HepG2 (cell line): ENCODE data around the gene ST6GALNAC4. TPM values are rescaled to one million over a fixed set of nuclear protein-coding genes. Genes with fewer than 3 reads are reported as not detected.

ENCODE experiments used
- ATAC-seq: fragments of 200-7000 bp; cut with Tn5 transposase; 3 replicates; pipeline ENCODE4 v1.9.1; 2020; ENCODE audit warnings: mild to moderate bottlenecking, moderate library complexity
- BruUV-seq: library from RNA; stranded (reverse); fragments of 400-500 nt; replicated peaks from 2 replicates; lab custom pipeline; 2021; lab: Mats Ljungman, UMichigan
- CTCF ChIA-PET: fragments of 300-600 bp; formaldehyde crosslinking; extraction: SDS; loops from one replicate; lab custom pipeline; 2021; ENCODE audit warnings: low total read pairs, inconsistent platforms, low intra/inter-chr PET ratio; lab: Yijun Ruan, JAX
- POLR2A ChIA-PET: fragments of 350-600 bp; sonication (Branson Sonifier 250); formaldehyde crosslinking; loops from one replicate; lab custom pipeline; 2020; ENCODE audit warnings: antibody characterized with exemption, inconsistent platforms; lab: Yijun Ruan, JAX
- DNase-seq: peaks from one replicate; pipeline ENCODE4 v3.0.0-alpha.2; 2015; ENCODE audit warnings: low spot score
- FAIRE-seq: peaks from 3 replicates; lab custom pipeline; 2011; peaks lifted over from hg19 to GRCh38; lab: Jason Lieb, UNC
- H2AFZ ChIP-seq: one replicate; pipeline ENCODE4 v1.6.1; 2011; ENCODE audit warnings: low read length, inconsistent platforms
- H3K27ac ChIP-seq: fragments of 300-600 bp; 3 replicates; pipeline ENCODE4 v1.8.0; 2011; ENCODE audit warnings: mixed run types, mild to moderate bottlenecking, mixed read lengths, low read length, inconsistent platforms; ENCODE audit not compliant: insufficient read depth; ENCODE audit errors: extremely low read length
- H3K27me3 ChIP-seq, 2 experiments: fragments of 200-600 bp in 1 of 2; 2 replicates in 1 of 2; 3 replicates in 1 of 2; pipeline versions ENCODE4 v1.6.0 to v1.8.0; 2011; ENCODE audit warnings: low read length in 2 of 2, mild to moderate bottlenecking in 2 of 2, moderate library complexity in 2 of 2, inconsistent platforms in 1 of 2; ENCODE audit not compliant: insufficient read depth in 2 of 2, control insufficient read depth in 1 of 2
- H3K36me3 ChIP-seq, 2 experiments: fragments of 200-600 bp in 1 of 2; replicated peaks in 1 of 2; 2 replicates in 1 of 2; 3 replicates in 1 of 2; pipeline versions ENCODE4 v1.5.1 to v1.8.0; 2011; ENCODE audit warnings: low read length in 2 of 2, inconsistent platforms in 1 of 2; ENCODE audit not compliant: insufficient read depth in 2 of 2, control insufficient read depth in 1 of 2
- H3K4me1 ChIP-seq: 2 replicates; pipeline ENCODE4 v1.5.1; 2012; ENCODE audit warnings: low read length, inconsistent platforms; ENCODE audit not compliant: insufficient read depth
- H3K4me2 ChIP-seq: 2 replicates; pipeline ENCODE4 v1.6.0; 2011; ENCODE audit warnings: low read depth, low read length, inconsistent platforms
- H3K4me3 ChIP-seq, 3 experiments: fragments of 200-600 bp in 1 of 3; sonication (generic), shearing (Covaris generic) in 1 of 3; replicated peaks in 1 of 3; 2 replicates each; pipeline ENCODE4 v1.5.1; 2011 to 2016; ENCODE audit warnings: low read length in 3 of 3, inconsistent platforms in 2 of 3, low read depth in 2 of 3, mild to moderate bottlenecking in 2 of 3, control low read depth in 1 of 3, mixed read lengths in 1 of 3; ENCODE audit not compliant: insufficient read depth in 1 of 3
- H3K79me2 ChIP-seq: one replicate; pipeline ENCODE4 v1.6.1; 2011; ENCODE audit warnings: low read length, inconsistent platforms; ENCODE audit not compliant: insufficient read depth
- H3K9ac ChIP-seq: 2 replicates; pipeline ENCODE4 v1.6.0; 2011; ENCODE audit warnings: mild to moderate bottlenecking, low read depth, low read length, inconsistent platforms; ENCODE audit not compliant: insufficient read depth
- H3K9me3 ChIP-seq: 2 replicates; pipeline ENCODE4 v1.5.1; 2012; ENCODE audit warnings: mild to moderate bottlenecking, low read length
- H4K20me1 ChIP-seq: 2 replicates; pipeline ENCODE4 v1.6.0; 2011; ENCODE audit warnings: inconsistent platforms, mild to moderate bottlenecking, low read length, moderate library complexity; ENCODE audit not compliant: insufficient read depth
- AHDC1 ChIP-seq: sonication (generic); formaldehyde crosslinking; IDR thresholded peaks from 2 replicates; pipeline ENCODE4 v1.5.1; 2020; ENCODE audit warnings: mild to moderate bottlenecking, missing genetic modification reagents, borderline replicate concordance
- CENPX ChIP-seq: sonication (generic); formaldehyde crosslinking; IDR thresholded peaks from 2 replicates; pipeline ENCODE4 v1.9.0; 2021; ENCODE audit warnings: mild to moderate bottlenecking, missing genetic modification reagents, moderate library complexity
- CREM ChIP-seq, 2 experiments: sonication (generic) in 1 of 2; formaldehyde crosslinking in 1 of 2; IDR thresholded peaks; 2 replicates each; pipeline versions ENCODE4 v1.4.0 to v1.6.1; 2016 to 2020; ENCODE audit warnings: antibody characterized with exemption in 1 of 2, mild to moderate bottlenecking in 1 of 2, missing genetic modification reagents in 1 of 2
- DRAP1 ChIP-seq: IDR thresholded peaks from 2 replicates; pipeline ENCODE4 v1.6.1; 2016; ENCODE audit warnings: missing genetic modification reagents, missing compliant biosample characterization
- EZH2 ChIP-seq: conservative IDR thresholded peaks from 2 replicates; pipeline ENCODE4 v1.6.1; 2012; ENCODE audit warnings: mild to moderate bottlenecking, low read depth, low read length, moderate library complexity
- HNF4G ChIP-seq, 2 experiments: sonication (generic) in 1 of 2; formaldehyde crosslinking in 1 of 2; IDR thresholded peaks; 2 replicates each; pipeline versions ENCODE4 v1.4.0 to v1.6.1; 2011 to 2020; ENCODE audit warnings: borderline replicate concordance in 2 of 2, low read depth in 2 of 2, mild to moderate bottlenecking in 2 of 2, low read length in 1 of 2, missing genetic modification reagents in 1 of 2, moderate library complexity in 1 of 2
- KAT8 ChIP-seq: IDR thresholded peaks from 2 replicates; pipeline ENCODE4 v1.6.1; 2016; ENCODE audit warnings: missing genetic modification reagents, missing compliant biosample characterization
- KDM5A ChIP-seq: fragments of 200-600 bp; sonication (generic); IDR thresholded peaks from 2 replicates; pipeline ENCODE4 v1.7.0; 2018; ENCODE audit warnings: antibody characterized with exemption, mild to moderate bottlenecking, low read length, borderline replicate concordance
- PATZ1 ChIP-seq: sonication (generic); formaldehyde crosslinking; IDR thresholded peaks from 2 replicates; pipeline ENCODE4 v1.4.0; 2020; ENCODE audit warnings: missing genetic modification reagents
- PHF21A ChIP-seq: sonication (generic); formaldehyde crosslinking; IDR thresholded peaks from 2 replicates; pipeline ENCODE4 v1.5.0; 2020; ENCODE audit warnings: mild to moderate bottlenecking, missing genetic modification reagents
- SPEN ChIP-seq: sonication (generic); formaldehyde crosslinking; IDR thresholded peaks from 2 replicates; pipeline ENCODE4 v1.5.1; 2020; ENCODE audit warnings: low read depth, mild to moderate bottlenecking, missing genetic modification reagents
- XRCC5 ChIP-seq: fragments of 200-400 bp; formaldehyde crosslinking; optimal IDR thresholded peaks from 2 replicates; pipeline ENCODE3; 2017; ENCODE audit warnings: mild to moderate bottlenecking, low read length
- WGBS: methylation state at CpG from one replicate; pipeline ENCODE4 v1.1.6; 2017; ENCODE audit warnings: low lambda C conversion rate; 5-methylcytosine and 5-hydroxymethylcytosine counted together
- in situ Hi-C: cut with HindIII; loops from 2 replicates; pipeline ENCODE4 v1.10.0; 2017; ENCODE audit warnings: low pct_unique_long_range_greater_than_20kb; ENCODE audit not compliant: extremely low pct_ligation_motif_present
- intact Hi-C: fragments of 100-400 bp; cut with micrococcal nuclease; formaldehyde crosslinking; loops from one replicate; pipeline ENCODE4 v1.10.0; 2022; ENCODE audit not compliant: unreplicated experiment
- polyA plus RNA-seq, 8 experiments: library from polyadenylated mRNA; depleted of rRNA in 3 of 8; stranded (reverse) in 7 of 8; unstranded in 1 of 8; fragments of >200 nt; fragmentation: Illumina TruSeq in 4 of 8; extraction: Trizol in 4 of 8; gene quantifications; 2 replicates each; pipeline versions ENCODE4 v1.2.1 to v1.2.3, GENCODE V29; 2011 to 2016; ENCODE audit warnings: low read depth in 4 of 8, missing spikeins in 1 of 8, mixed read lengths in 1 of 8; ENCODE audit not compliant: insufficient read depth in 1 of 8
- total RNA-seq, 5 experiments: library from RNA; depleted of rRNA; stranded (reverse); fragments of >200 nt; fragmentation: Illumina TruSeq; extraction: Trizol; gene quantifications; 2 replicates each; pipeline ENCODE4 v1.2.3, GENCODE V29; 2016; ENCODE audit warnings: low read depth in 1 of 5

The ST6GALNAC4 gene
- total and polyA plus RNA-seq, 2 of the 13 experiments (the other 11 are each of a cell fraction or from before 2014, with no cell fraction given) = 18.8 to 27.7 TPM

GRCh38 chr9:127905004-127905728 is 11.7 kb downstream of the ST6GALNAC4 start (continued):
- no peak for TF ChIP-seq AHDC1

- FAIRE-seq = no peak
- Histone ChIP-seq H3K4me1 (peaks cover 47% of the 10 kb centered on the region), H3K4me2 (peak overlapping the region; percentile 74), H3K27me3 (no peaks in the 10 kb centered on the region), H3K9me3 (no peaks in the 10 kb centered on the region), H3K27ac (no peak overlapping the region), H2AFZ (no peak overlapping the region), H3K79me2 (no peaks in the 10 kb centered on the region), H3K9ac (peak overlapping the region; percentile 39; the same call in 1 of the 2 replicates), H4K20me1 (no peaks in the 10 kb centered on the region), H3K36me3 (peaks cover under 1 to 1% of the 10 kb centered on the region in 2 experiments; a peak in 1 of 5 replicates), H3K4me3 (peak overlapping the region; percentile 39 to 62 (median 41))
- CTCF ChIA-PET = no interaction called here
- BruUV-seq = no TSS peak
- in situ Hi-C loops (no loop called here), intact Hi-C loops (no loop called here)
- ATAC-seq = peak; percentile 56
- POLR2A ChIA-PET = interaction anchor here (1.8 to 4.5 kb wide), 3 partner anchors 10 to 134 kb away, joined by 5 to 78 read pairs (median 7); partner anchors contain the start of gene ST6GALNAC4
- peak; percentile 60 for DNase-seq
- 3% methylated on average over 5 of the region's 12 CpGs for WGBS
- TF ChIP-seq PHF21A = peak; percentile 18; the same call in 1 of the 2 replicates
- TF ChIP-seq KDM5A = no peak
- no peak for TF ChIP-seq CENPX (CRISPR knock-in tag)
- TF ChIP-seq KAT8 = peak; percentile 24; the same call in 1 of the 2 replicates
- TF ChIP-seq PATZ1 (CRISPR knock-in tag) = peak; percentile 74
- TF ChIP-seq HNF4G (IDR thresholded peaks at IDR 0.05; ENCODE audit: borderline replicate concordance, low read depth, low read length) = no peak
- TF ChIP-seq HNF4G (CRISPR knock-in tag; IDR thresholded peaks at IDR 0.05; ENCODE audit: borderline replicate concordance, low read depth) = no peak
- 0 out of 2 replicates have a peak, but pooled peaks have one; percentile 50 for TF ChIP-seq SPEN (CRISPR knock-in tag)
- TF ChIP-seq CREM (IDR thresholded peaks at IDR 0.05) = no peak
- no peak for TF ChIP-seq CREM (CRISPR knock-in tag; IDR thresholded peaks at IDR 0.05)
- no peak for TF ChIP-seq EZH2
- TF ChIP-seq XRCC5 = peak; percentile 20
- TF ChIP-seq DRAP1 (CRISPR knock-in tag) = 0 out of 2 replicates have a peak, but pooled peaks have one; percentile 23
Observed at GRCh38 chr9:127904561-127905003, 12.3 kb downstream of the ST6GALNAC4 start.
